ENCODE results near the gene MARS1.

DNA sequence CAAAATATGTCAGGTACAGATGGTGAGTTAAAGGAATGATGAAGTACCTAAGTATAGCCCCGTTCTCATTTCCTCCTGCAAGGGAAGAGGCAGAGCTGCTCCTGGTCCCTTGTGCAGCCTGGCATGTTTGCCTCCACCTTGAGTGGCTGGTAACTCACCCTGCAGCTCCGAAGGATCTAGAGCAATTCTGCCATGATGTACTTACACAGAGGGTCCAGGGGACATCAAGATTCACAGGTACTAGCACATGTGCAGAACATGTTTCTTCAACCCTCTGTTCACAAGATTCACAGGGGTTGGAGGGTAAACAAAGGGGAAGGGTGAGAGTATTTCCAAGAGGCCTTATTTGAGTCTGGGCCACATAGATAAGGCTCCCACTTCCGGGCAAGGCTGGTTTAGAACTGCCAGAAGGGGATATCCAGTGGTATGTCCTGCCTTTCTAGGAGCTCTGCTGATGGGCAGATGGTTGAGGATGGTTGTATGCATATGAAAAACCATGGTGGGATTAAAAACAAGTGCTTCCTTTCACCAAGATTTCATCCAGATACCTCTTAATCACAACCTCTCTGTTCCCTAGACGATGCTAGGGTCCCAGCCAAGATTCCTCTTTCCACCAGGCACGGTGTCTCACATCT, 51.4 kb downstream of the MARS1 start:
- TF ChIP-seq POLR2A (IDR thresholded peaks at IDR 0.05), result no peak
- TF ChIP-seq, protein P1, sequence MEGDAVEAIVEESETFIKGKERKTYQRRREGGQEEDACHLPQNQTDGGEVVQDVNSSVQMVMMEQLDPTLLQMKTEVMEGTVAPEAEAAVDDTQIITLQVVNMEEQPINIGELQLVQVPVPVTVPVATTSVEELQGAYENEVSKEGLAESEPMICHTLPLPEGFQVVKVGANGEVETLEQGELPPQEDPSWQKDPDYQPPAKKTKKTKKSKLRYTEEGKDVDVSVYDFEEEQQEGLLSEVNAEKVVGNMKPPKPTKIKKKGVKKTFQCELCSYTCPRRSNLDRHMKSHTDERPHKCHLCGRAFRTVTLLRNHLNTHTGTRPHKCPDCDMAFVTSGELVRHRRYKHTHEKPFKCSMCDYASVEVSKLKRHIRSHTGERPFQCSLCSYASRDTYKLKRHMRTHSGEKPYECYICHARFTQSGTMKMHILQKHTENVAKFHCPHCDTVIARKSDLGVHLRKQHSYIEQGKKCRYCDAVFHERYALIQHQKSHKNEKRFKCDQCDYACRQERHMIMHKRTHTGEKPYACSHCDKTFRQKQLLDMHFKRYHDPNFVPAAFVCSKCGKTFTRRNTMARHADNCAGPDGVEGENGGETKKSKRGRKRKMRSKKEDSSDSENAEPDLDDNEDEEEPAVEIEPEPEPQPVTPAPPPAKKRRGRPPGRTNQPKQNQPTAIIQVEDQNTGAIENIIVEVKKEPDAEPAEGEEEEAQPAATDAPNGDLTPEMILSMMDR (IDR thresholded peaks at IDR 0.05), result no peak
